ENCODE results near the gene AZIN2.

The AZIN2 gene

DNA sequence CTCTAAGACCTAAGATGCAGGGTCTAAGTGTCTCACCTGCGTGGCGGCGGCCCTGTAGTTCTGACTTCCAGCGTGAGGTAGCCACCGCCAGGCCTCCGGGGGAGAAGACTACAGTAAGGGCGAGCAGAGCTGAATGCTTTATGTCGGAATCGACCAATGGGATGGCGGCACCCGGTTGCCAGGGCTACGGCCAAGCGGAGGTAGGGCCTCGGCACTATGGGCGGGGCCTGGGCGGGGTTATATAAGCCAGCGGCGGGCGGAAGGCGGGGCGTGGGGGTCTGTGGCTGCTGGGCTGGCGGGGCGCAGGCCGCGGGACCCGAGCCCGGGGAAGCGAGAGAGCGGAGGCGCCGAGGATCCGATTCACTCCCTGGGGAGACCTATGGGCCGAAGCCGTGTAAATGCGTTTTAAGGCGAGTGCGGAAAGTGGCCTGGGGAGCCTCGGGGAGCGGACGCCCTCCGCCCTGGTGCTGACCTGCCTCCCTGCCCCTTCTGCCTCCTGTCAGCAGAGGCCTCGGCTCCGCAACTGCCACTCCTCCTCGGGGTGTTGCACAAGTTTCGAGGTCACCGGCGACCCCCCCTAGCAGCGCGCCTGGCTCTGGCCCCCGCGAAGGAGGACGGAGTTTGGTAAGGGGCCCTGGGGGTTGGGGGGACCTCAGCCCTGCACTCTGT is at the start of gene AZIN2:
TSS of gene AZIN2 (plus strand) at position 269 of the 669 bp plus-strand sequence. CDS start 1,097 bp downstream, outside the sequence.
- Histone ChIP-seq H3K4me2 (ENCODE audit: low read depth, low read length, poor library complexity, severe bottlenecking) (peak within 1 kb of the TSS; percentile 87), H3F3A (ENCODE audit: low read depth) (no peaks in the 10 kb centered on the region), H3K4me1 (ENCODE audit: insufficient read depth, low read length, poor library complexity, severe bottlenecking) (peaks cover 4% of the 10 kb centered on the region), H3K27me3 (ENCODE audit: insufficient read depth, low read length, poor library complexity, severe bottlenecking) (peaks cover 9% of the 10 kb centered on the region), H3K9ac (ENCODE audit: low read depth, low read length, poor library complexity, severe bottlenecking) (peak within 1 kb of the TSS; percentile 42), H3K79me2 (ENCODE audit: insufficient read depth, low read length) (no peaks in the 10 kb centered on the region), H3K9me3 (ENCODE audit: insufficient read depth, low read depth, low read length) (no peaks in the 10 kb centered on the region), H3K36me3 (ENCODE audit: insufficient read depth, low read length) (no peaks in the 10 kb centered on the region), H3K9me2 (replicated peaks; ENCODE audit: low read depth, low read length) (no peaks in the 10 kb centered on the region), H3K4me3 (ENCODE audit: low read length, poor library complexity, severe bottlenecking) (peak within 1 kb of the TSS; percentile 72), H4K20me1 (ENCODE audit: insufficient read depth, low read length, poor library complexity, severe bottlenecking) (no peaks in the 10 kb centered on the region), H2AFZ (ENCODE audit: low read length) (peak within 1 kb of the TSS; percentile 86)
- no peak for TF ChIP-seq EZH2phosphoT487 (IDR thresholded peaks at IDR 0.05; ENCODE audit: borderline replicate concordance)
- TF ChIP-seq, protein P1, sequence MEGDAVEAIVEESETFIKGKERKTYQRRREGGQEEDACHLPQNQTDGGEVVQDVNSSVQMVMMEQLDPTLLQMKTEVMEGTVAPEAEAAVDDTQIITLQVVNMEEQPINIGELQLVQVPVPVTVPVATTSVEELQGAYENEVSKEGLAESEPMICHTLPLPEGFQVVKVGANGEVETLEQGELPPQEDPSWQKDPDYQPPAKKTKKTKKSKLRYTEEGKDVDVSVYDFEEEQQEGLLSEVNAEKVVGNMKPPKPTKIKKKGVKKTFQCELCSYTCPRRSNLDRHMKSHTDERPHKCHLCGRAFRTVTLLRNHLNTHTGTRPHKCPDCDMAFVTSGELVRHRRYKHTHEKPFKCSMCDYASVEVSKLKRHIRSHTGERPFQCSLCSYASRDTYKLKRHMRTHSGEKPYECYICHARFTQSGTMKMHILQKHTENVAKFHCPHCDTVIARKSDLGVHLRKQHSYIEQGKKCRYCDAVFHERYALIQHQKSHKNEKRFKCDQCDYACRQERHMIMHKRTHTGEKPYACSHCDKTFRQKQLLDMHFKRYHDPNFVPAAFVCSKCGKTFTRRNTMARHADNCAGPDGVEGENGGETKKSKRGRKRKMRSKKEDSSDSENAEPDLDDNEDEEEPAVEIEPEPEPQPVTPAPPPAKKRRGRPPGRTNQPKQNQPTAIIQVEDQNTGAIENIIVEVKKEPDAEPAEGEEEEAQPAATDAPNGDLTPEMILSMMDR (conservative IDR thresholded peaks at IDR 0.05; ENCODE audit: low read length), result no peak

DNA sequence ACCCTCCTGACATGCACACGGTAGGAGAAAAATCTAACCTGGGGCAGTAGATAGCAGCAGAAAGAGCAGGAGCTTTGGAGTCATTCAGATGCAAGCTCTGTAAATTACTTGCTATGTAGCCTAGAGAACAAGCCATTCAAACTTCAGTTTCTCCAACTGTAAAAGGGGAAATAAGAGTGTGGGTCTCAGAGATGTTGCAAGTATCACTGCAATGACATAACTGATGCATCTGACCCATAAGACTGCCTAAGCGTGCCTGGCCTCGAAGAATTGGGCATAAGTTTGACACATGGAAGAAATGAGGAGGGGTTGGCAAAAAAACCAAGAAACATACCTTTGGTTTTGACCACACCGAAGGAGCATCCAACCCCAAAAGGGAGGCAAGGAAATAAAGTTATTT is 49.4 kb upstream of the AZIN2 start:
- H3K4me3 ChIP-seq (ENCODE audit: low read length, poor library complexity, severe bottlenecking), result peak overlapping the region; percentile 61

DNA sequence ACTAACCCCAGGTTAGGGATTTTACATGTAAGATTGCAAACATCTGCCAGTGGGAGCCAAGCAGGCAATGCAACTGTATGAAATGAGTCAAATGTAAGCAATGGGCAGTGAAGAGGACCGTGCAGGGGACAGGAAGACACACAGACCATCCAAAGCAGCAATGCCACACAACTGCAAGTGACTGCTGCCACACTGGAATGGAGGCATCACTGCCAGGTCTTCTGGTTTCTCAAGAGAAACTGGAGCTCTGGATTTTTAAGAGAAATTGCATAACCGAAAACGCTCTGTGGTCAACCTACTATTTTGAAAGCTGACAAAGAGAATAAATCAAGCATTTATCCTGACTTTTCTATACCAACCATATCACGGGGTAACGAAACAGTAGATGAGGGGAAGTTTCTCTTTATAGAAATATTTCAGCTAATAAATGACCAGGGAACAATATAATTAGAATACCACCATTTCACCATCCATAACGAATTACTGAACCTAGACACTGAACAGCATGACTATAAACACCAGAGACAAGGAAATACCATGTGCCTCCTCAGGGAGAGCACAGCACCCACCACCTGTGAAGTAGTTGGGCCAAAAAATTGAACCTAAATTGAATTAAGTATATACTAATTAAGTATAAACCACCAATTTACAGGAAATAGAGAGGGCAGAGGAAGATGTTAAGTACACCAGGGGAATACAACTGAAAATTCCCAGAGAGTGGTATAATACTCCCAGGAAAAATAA is 48.7 kb upstream of the AZIN2 start:
- Histone ChIP-seq H3K4me1 (ENCODE audit: insufficient read depth, low read length, poor library complexity, severe bottlenecking) (peaks cover 74% of the 10 kb centered on the region), H2AFZ (ENCODE audit: low read length) (no peak overlapping the region), H3K36me3 (ENCODE audit: insufficient read depth, low read length) (peaks cover 12% of the 10 kb centered on the region; the same call in 1 of the 2 replicates), H3K79me2 (ENCODE audit: insufficient read depth, low read length) (peaks cover 93% of the 10 kb centered on the region), H3K9me2 (replicated peaks; ENCODE audit: low read depth, low read length) (no peaks in the 10 kb centered on the region), H3K9ac (ENCODE audit: low read depth, low read length, poor library complexity, severe bottlenecking) (peak overlapping the region; percentile 47), H3K4me2 (ENCODE audit: low read depth, low read length, poor library complexity, severe bottlenecking) (peak overlapping the region; percentile 96), H3K4me3 (ENCODE audit: low read length, poor library complexity, severe bottlenecking) (peak overlapping the region; percentile 61), H3K9me3 (ENCODE audit: insufficient read depth, low read depth, low read length) (no peaks in the 10 kb centered on the region), H3K27me3 (ENCODE audit: insufficient read depth, low read length, poor library complexity, severe bottlenecking) (no peaks in the 10 kb centered on the region), H3F3A (ENCODE audit: low read depth) (no peaks in the 10 kb centered on the region), H4K20me1 (ENCODE audit: insufficient read depth, low read length, poor library complexity, severe bottlenecking) (peaks cover 78% of the 10 kb centered on the region)
- TF ChIP-seq, protein P1 (conservative IDR thresholded peaks at IDR 0.05; ENCODE audit: low read length), result no peak
- TF ChIP-seq EZH2phosphoT487 (IDR thresholded peaks at IDR 0.05; ENCODE audit: borderline replicate concordance), result no peak

More for the DNA sequence above, 49.4 kb upstream of the AZIN2 start:
- no peak for TF ChIP-seq EZH2phosphoT487 (IDR thresholded peaks at IDR 0.05; ENCODE audit: borderline replicate concordance)
- TF ChIP-seq, protein P1 (conservative IDR thresholded peaks at IDR 0.05; ENCODE audit: low read length), result no peak
- peaks cover 99% of the 10 kb centered on the region for H3K79me2 ChIP-seq (ENCODE audit: insufficient read depth, low read length)
- no peak overlapping the region for H2AFZ ChIP-seq (ENCODE audit: low read length)
- H4K20me1 ChIP-seq (ENCODE audit: insufficient read depth, low read length, poor library complexity, severe bottlenecking), result peaks cover 78% of the 10 kb centered on the region
- H3K9me2 ChIP-seq (replicated peaks; ENCODE audit: low read depth, low read length), result no peaks in the 10 kb centered on the region
- H3K9me3 ChIP-seq (ENCODE audit: insufficient read depth, low read depth, low read length), result no peaks in the 10 kb centered on the region
- H3K27me3 ChIP-seq (ENCODE audit: insufficient read depth, low read length, poor library complexity, severe bottlenecking), result no peaks in the 10 kb centered on the region
- H3K36me3 ChIP-seq (ENCODE audit: insufficient read depth, low read length), result peaks cover 14% of the 10 kb centered on the region; the same call in 1 of the 2 replicates
- peak overlapping the region; percentile 96 for H3K4me2 ChIP-seq (ENCODE audit: low read depth, low read length, poor library complexity, severe bottlenecking)
- peaks cover 71% of the 10 kb centered on the region for H3K4me1 ChIP-seq (ENCODE audit: insufficient read depth, low read length, poor library complexity, severe bottlenecking)
- no peaks in the 10 kb centered on the region for H3F3A ChIP-seq (ENCODE audit: low read depth)
- H3K9ac ChIP-seq (ENCODE audit: low read depth, low read length, poor library complexity, severe bottlenecking), result peak overlapping the region; percentile 7
